Smooth muscle cell (in vitro differentiated cells): Measurements from ENCODE around the gene KATNB1. TPM values are rescaled to one million over a fixed set of nuclear protein-coding genes. Genes with fewer than 3 reads are reported as not detected.

ENCODE experiments used
- DNase-seq: peaks from one replicate; lab custom pipeline; 2025; ENCODE audit not compliant: unreplicated experiment; lab: John Stamatoyannopoulos, UW
- H2AFZ ChIP-seq: fragments of 200-600 bp; sonication (generic); 2 replicates; pipeline ENCODE4 v1.6.0; 2016; ENCODE audit warnings: antibody characterized with exemption, low read depth, mild to moderate bottlenecking
- H3F3A ChIP-seq: fragments of 200-600 bp; sonication (generic); 2 replicates; pipeline ENCODE4 v1.6.0; 2017; ENCODE audit warnings: antibody characterized with exemption, low read depth
- H3K27ac ChIP-seq: fragments of 200-600 bp; sonication (generic); 2 replicates; pipeline ENCODE4 v1.5.1; 2016; ENCODE audit warnings: low read depth, mild to moderate bottlenecking
- H3K27me3 ChIP-seq: fragments of 200-600 bp; sonication (generic); 2 replicates; pipeline ENCODE4 v1.6.1; 2016; ENCODE audit warnings: low read depth, mild to moderate bottlenecking
- H3K36me3 ChIP-seq: fragments of 200-600 bp; sonication (generic); 2 replicates; pipeline ENCODE4 v1.5.1; 2016; ENCODE audit warnings: low read depth
- H3K4me1 ChIP-seq: fragments of 200-600 bp; sonication (generic); 2 replicates; pipeline ENCODE4 v1.5.1; 2016; ENCODE audit warnings: low read depth
- H3K4me2 ChIP-seq: fragments of 200-600 bp; sonication (generic); 2 replicates; pipeline ENCODE4 v1.6.0; 2016; ENCODE audit warnings: mild to moderate bottlenecking
- H3K4me3 ChIP-seq: fragments of 200-600 bp; sonication (generic); 2 replicates; pipeline ENCODE4 v1.5.1; 2016; ENCODE audit warnings: mild to moderate bottlenecking
- H3K79me2 ChIP-seq: fragments of 200-600 bp; sonication (generic); 2 replicates; pipeline ENCODE4 v1.6.0; 2016; ENCODE audit warnings: low read depth, mild to moderate bottlenecking
- H3K9ac ChIP-seq: fragments of 200-600 bp; sonication (generic); 2 replicates; pipeline ENCODE4 v1.6.0; 2016; ENCODE audit warnings: low read depth
- H3K9me3 ChIP-seq: fragments of 200-600 bp; sonication (generic); replicated peaks from 2 replicates; pipeline ENCODE4 v1.5.1; 2016; ENCODE audit warnings: low read depth
- H4K20me1 ChIP-seq: fragments of 200-600 bp; sonication (generic); 2 replicates; pipeline ENCODE4 v1.6.0; 2016; ENCODE audit warnings: low read depth
- CTCF ChIP-seq: fragments of 200-600 bp; sonication (generic); IDR thresholded peaks from 2 replicates; pipeline ENCODE4 v1.5.1; 2017; ENCODE audit warnings: borderline replicate concordance, mild to moderate bottlenecking, antibody characterized with exemption; ENCODE audit not compliant: insufficient read depth, poor library complexity, severe bottlenecking
- WGBS: methylation state at CpG from one replicate; pipeline ENCODE4 v1.1.7; 2016; ENCODE audit warnings: low lambda C conversion rate; 5-methylcytosine and 5-hydroxymethylcytosine counted together
- polyA plus RNA-seq: library from polyadenylated mRNA; unstranded; fragments of >200 nt; fragmentation: Nextera tagmentation; extraction: Ambion mirVana; gene quantifications from 2 replicates; pipeline ENCODE4 v1.2.1, GENCODE V29; 2016
- total RNA-seq: library from RNA; depleted of rRNA; stranded (reverse); fragments of >200 nt; gene quantifications from 2 replicates; pipeline ENCODE4 v1.2.3, GENCODE V29; 2014

Gene KATNB1
- total and polyA plus RNA-seq, 2 experiments from 2014 or later, result 11.9 to 23.6 TPM

DNA sequence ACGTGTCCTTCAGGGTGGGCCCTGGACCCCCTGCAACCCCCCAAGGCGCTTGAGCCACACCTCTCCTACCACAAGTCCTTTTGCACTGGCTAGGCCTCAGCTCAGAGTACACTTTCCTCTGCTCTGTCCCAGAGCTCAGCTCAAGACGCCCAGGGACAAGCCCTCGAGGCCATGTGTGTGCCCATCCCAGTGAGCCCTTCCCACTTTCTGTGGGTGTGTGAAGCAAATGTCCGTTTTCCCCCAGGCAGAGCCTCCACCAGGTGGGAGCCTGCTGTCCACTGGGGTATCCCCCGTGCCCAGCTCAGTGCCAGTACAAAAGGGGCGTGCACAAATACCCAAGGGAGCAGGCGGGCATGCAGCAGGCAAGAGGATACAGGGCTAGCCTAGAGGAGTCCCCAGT, 48.3 kb downstream of the KATNB1 start:
- DNase-seq, result no peak
- WGBS, result 97% methylated on average over 8 of the region's 8 CpGs
- no peaks in the 10 kb centered on the region for H3K27me3 ChIP-seq
- no peak overlapping the region for H3K4me2 ChIP-seq
- no peak for TF ChIP-seq CTCF
- no peaks in the 10 kb centered on the region for H3F3A ChIP-seq
- no peak overlapping the region for H3K4me3 ChIP-seq
- no peak overlapping the region for H3K9ac ChIP-seq
- no peaks in the 10 kb centered on the region for H3K9me3 ChIP-seq
- no peak overlapping the region for H3K27ac ChIP-seq
- H3K36me3 ChIP-seq, result no peaks in the 10 kb centered on the region
- no peak overlapping the region for H2AFZ ChIP-seq
- H4K20me1 ChIP-seq, result peaks cover 78% of the 10 kb centered on the region
- no peaks in the 10 kb centered on the region for H3K4me1 ChIP-seq
- H3K79me2 ChIP-seq, result no peaks in the 10 kb centered on the region

DNA sequence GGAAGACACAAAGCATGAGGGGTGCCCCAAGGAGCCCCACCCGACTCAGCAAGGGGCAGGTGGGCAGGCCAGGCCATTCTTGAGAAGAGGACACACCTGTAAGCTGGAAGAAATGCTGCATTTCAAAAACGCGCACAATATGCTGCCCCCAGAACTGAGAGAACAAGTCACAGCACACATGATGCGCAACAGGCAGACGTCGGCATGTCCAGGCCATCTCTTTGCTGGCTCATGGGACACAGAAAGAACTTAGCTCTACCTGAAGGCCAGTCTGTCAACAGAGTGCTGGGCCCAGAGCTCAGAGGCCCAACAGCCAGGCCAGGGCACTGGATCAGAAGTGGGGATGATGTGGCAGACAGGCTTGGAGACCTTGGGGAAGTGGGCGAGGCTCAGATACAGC, 48.8 kb downstream of the KATNB1 start:
- no peaks in the 10 kb centered on the region for H3K27me3 ChIP-seq
- H2AFZ ChIP-seq, result no peak overlapping the region
- H3K36me3 ChIP-seq, result no peaks in the 10 kb centered on the region
- no peaks in the 10 kb centered on the region for H3F3A ChIP-seq
- H3K9ac ChIP-seq, result no peak overlapping the region
- H3K4me1 ChIP-seq, result no peaks in the 10 kb centered on the region
- H3K4me3 ChIP-seq, result no peak overlapping the region
- no peak overlapping the region for H3K4me2 ChIP-seq
- no peak overlapping the region for H3K27ac ChIP-seq
- 94% methylated on average over 7 of the region's 7 CpGs for WGBS
- DNase-seq, result no peak
- H3K79me2 ChIP-seq, result no peaks in the 10 kb centered on the region
- no peak for TF ChIP-seq CTCF
- H3K9me3 ChIP-seq, result no peaks in the 10 kb centered on the region
- peaks cover 74% of the 10 kb centered on the region for H4K20me1 ChIP-seq

DNA sequence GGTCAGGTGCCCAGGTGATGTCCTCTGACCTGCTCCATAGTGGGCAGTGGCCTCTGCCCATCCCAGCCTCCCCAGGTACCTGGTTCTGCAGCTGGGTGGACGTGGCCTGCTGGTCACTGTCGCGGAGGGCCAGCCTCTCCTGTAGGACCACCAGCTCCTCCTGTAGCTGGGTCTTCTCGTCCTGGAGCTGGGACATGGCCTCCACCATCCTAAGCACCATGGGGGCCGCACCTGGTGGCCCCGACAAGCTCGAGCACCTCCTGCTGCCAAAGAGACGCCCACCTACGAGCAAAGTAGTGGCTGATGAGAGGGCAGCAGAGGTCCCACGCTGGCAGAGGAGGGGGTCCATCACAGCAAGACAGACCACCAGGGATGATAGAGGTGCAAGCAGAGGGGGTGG, 49.8 kb downstream of the KATNB1 start:
- no peaks in the 10 kb centered on the region for H3K79me2 ChIP-seq
- no peak for TF ChIP-seq CTCF
- H3K4me1 ChIP-seq, result no peaks in the 10 kb centered on the region
- WGBS, result 93% methylated on average over 9 of the region's 10 CpGs
- no peak for DNase-seq
- no peaks in the 10 kb centered on the region for H3F3A ChIP-seq
- H4K20me1 ChIP-seq, result peaks cover 66% of the 10 kb centered on the region
- no peak overlapping the region for H3K4me2 ChIP-seq
- no peaks in the 10 kb centered on the region for H3K9me3 ChIP-seq
- no peaks in the 10 kb centered on the region for H3K27me3 ChIP-seq
- H3K36me3 ChIP-seq, result no peaks in the 10 kb centered on the region
- H2AFZ ChIP-seq, result no peak overlapping the region
- no peak overlapping the region for H3K27ac ChIP-seq
- no peak overlapping the region for H3K4me3 ChIP-seq
- H3K9ac ChIP-seq, result no peak overlapping the region

GRCh38 chr16:57785924-57786323, 50.4 kb downstream of the KATNB1 start:
- H4K20me1 ChIP-seq, result peaks cover 66% of the 10 kb centered on the region
- H3K4me1 ChIP-seq, result no peaks in the 10 kb centered on the region
- no peak overlapping the region for H3K9ac ChIP-seq
- DNase-seq, result no peak
- no peak overlapping the region for H2AFZ ChIP-seq
- TF ChIP-seq CTCF, result no peak
- no peaks in the 10 kb centered on the region for H3F3A ChIP-seq
- no peaks in the 10 kb centered on the region for H3K36me3 ChIP-seq
- H3K4me3 ChIP-seq, result no peak overlapping the region
- H3K79me2 ChIP-seq, result no peaks in the 10 kb centered on the region
- H3K4me2 ChIP-seq, result no peak overlapping the region
- H3K27ac ChIP-seq, result no peak overlapping the region
- 95% methylated on average over 8 of the region's 8 CpGs for WGBS
- H3K9me3 ChIP-seq, result no peaks in the 10 kb centered on the region
- no peaks in the 10 kb centered on the region for H3K27me3 ChIP-seq
